ENCODE data around the gene TPPP2. TPM values are rescaled to one million over a fixed set of nuclear protein-coding genes. Genes with fewer than 3 reads are reported as not detected.
A peak's percentile ranks its signal among the peaks of the same experiment; 100 is the strongest.
"Not testable (repeated sequence)": the region's sequence is repeated elsewhere in the genome, so short reads cannot be mapped to it uniquely, and the experiment has no call there.

The TPPP2 gene
- total RNA-seq, 1 donor from 2014 or later = not detected

- Mint-ChIP-seq H3K4me3 (no peak overlapping the region), H3K4me1 (peaks cover 44% of the 10 kb centered on the region), H3K9me3 (peaks cover 5% of the 10 kb centered on the region), H3K27me3 (ENCODE audit: low read depth) (no peaks in the 10 kb centered on the region), H3K36me3 (no peaks in the 10 kb centered on the region), H3K27ac (no peak overlapping the region)
- no peak for TF ChIP-seq CTCF (IDR thresholded peaks at IDR 0.05; ENCODE audit: unreplicated experiment)
- no peak for DNase-seq (ENCODE audit: low spot score in 2 of 2, unreplicated experiment in 2 of 2)
Measured at GRCh38 chr14:21037156-21037555, 7.1 kb downstream of the TPPP2 start.

- Mint-ChIP-seq H3K4me1 (peaks cover 58% of the 10 kb centered on the region), H3K9me3 (no peaks in the 10 kb centered on the region), H3K36me3 (no peaks in the 10 kb centered on the region), H3K27ac (peak overlapping the region; percentile 80), H3K4me3 (peak overlapping the region; percentile 15), H3K27me3 (ENCODE audit: low read depth) (no peaks in the 10 kb centered on the region)
- DNase-seq (ENCODE audit: low spot score in 2 of 2, unreplicated experiment in 2 of 2) = peak in 1 of 2 experiments; percentile 50
- no peak for TF ChIP-seq CTCF (IDR thresholded peaks at IDR 0.05; ENCODE audit: unreplicated experiment)
Measured at GRCh38 chr14:21038441-21039422, 8.7 kb downstream of the TPPP2 start.

- Mint-ChIP-seq H3K4me3 (no peak overlapping the region), H3K4me1 (peaks cover 64% of the 10 kb centered on the region), H3K27ac (peak overlapping the region; percentile 80), H3K36me3 (no peaks in the 10 kb centered on the region), H3K9me3 (no peaks in the 10 kb centered on the region), H3K27me3 (ENCODE audit: low read depth) (no peaks in the 10 kb centered on the region)
- DNase-seq (ENCODE audit: low spot score in 2 of 2, unreplicated experiment in 2 of 2) = peak in 1 of 2 experiments; percentile 45
- TF ChIP-seq CTCF (IDR thresholded peaks at IDR 0.05; ENCODE audit: unreplicated experiment) = peak; percentile 24
Measured at GRCh38 chr14:21039585-21040369, 9.8 kb downstream of the TPPP2 start.

GRCh38 chr14:21040370-21040925, 10.4 kb downstream of the TPPP2 start:
- Mint-ChIP-seq H3K27ac (no peak overlapping the region), H3K4me1 (peaks cover 61% of the 10 kb centered on the region), H3K9me3 (no peaks in the 10 kb centered on the region), H3K27me3 (ENCODE audit: low read depth) (no peaks in the 10 kb centered on the region), H3K36me3 (no peaks in the 10 kb centered on the region), H3K4me3 (no peak overlapping the region)
- DNase-seq (ENCODE audit: low spot score in 2 of 2, unreplicated experiment in 2 of 2) = no peak
- TF ChIP-seq CTCF (IDR thresholded peaks at IDR 0.05; ENCODE audit: unreplicated experiment) = no peak

- H3K4me3 Mint-ChIP-seq; H3K9me3 Mint-ChIP-seq; H3K36me3 Mint-ChIP-seq; H3K27me3 Mint-ChIP-seq (ENCODE audit: low read depth); H3K27ac Mint-ChIP-seq; DNase-seq (ENCODE audit: low spot score in 2 of 2, unreplicated experiment in 2 of 2): not testable (repeated sequence)
- H3K4me1 Mint-ChIP-seq = peaks cover 61% of the 10 kb centered on the region
Measured at GRCh38 chr14:21040941-21041340, 10.9 kb downstream of the TPPP2 start.

Measured in mesothelial cell of epicardium (in vitro differentiated cells).